Measurements from ENCODE around the gene AQP12A. TPM values are rescaled to one million over a fixed set of nuclear protein-coding genes. Genes with fewer than 3 reads are reported as not detected.

AQP12A gene
- total RNA-seq, 2 experiments from 2014 or later: not detected

DNA sequence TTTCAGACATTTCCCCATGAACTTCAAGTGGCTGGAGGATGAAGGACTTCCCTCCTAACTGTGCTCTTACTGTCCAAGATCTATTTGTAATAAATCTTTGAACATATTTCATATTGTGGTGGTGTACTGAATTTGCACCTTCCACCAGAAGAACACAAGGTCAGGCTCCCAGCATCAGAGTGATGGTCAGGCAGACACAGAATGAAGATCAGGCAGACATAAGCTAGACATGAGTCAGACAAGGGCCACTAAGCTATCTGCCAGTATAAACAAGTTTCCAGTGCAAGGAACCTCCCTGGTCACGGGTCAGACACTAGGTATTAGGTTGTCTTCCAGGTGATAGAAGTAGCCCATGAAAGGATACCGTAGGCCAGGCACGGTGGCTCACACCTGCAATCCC is 29.0 kb upstream of the AQP12A start:
- H3K9me3 Mint-ChIP-seq: peaks cover 4% of the 10 kb centered on the region
- TF ChIP-seq, protein P1, sequence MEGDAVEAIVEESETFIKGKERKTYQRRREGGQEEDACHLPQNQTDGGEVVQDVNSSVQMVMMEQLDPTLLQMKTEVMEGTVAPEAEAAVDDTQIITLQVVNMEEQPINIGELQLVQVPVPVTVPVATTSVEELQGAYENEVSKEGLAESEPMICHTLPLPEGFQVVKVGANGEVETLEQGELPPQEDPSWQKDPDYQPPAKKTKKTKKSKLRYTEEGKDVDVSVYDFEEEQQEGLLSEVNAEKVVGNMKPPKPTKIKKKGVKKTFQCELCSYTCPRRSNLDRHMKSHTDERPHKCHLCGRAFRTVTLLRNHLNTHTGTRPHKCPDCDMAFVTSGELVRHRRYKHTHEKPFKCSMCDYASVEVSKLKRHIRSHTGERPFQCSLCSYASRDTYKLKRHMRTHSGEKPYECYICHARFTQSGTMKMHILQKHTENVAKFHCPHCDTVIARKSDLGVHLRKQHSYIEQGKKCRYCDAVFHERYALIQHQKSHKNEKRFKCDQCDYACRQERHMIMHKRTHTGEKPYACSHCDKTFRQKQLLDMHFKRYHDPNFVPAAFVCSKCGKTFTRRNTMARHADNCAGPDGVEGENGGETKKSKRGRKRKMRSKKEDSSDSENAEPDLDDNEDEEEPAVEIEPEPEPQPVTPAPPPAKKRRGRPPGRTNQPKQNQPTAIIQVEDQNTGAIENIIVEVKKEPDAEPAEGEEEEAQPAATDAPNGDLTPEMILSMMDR (IDR thresholded peaks at IDR 0.05): no peak
- no peak overlapping the region for H3K27ac Mint-ChIP-seq
- H3K27me3 Mint-ChIP-seq: peaks cover 19% of the 10 kb centered on the region
- ChIA-PET POLR2A (no interaction called here), CTCF (no interaction called here)
- no peak overlapping the region for H3K4me3 Mint-ChIP-seq
- H3K36me3 Mint-ChIP-seq (ENCODE audit: low read depth): no peaks in the 10 kb centered on the region
- ATAC-seq (no peak), DNase-seq (no peak)
- no peaks in the 10 kb centered on the region for H3K4me1 Mint-ChIP-seq (ENCODE audit: low read depth)
- intact Hi-C loops (cut with micrococcal nuclease): no loop called here

- Mint-ChIP-seq H3K4me1 (ENCODE audit: low read depth) (no peaks in the 10 kb centered on the region), H3K27me3 (peaks cover 21% of the 10 kb centered on the region), H3K27ac (no peak overlapping the region), H3K9me3 (peaks cover 4% of the 10 kb centered on the region), H3K4me3 (no peak overlapping the region), H3K36me3 (ENCODE audit: low read depth) (no peaks in the 10 kb centered on the region)
- POLR2A ChIA-PET: interaction anchor here (0.6 kb wide), 1 partner anchor 343 kb away, joined by 3 read pairs; no protein-coding TSS in a partner anchor
- TF ChIP-seq, protein P1 (IDR thresholded peaks at IDR 0.05): no peak
- CTCF ChIA-PET: interaction anchor here (0.9 to 1.0 kb wide), 2 partner anchors 11 to 150 kb away, joined by 4 read pairs; no protein-coding TSS in a partner anchor
- intact Hi-C loops (cut with micrococcal nuclease): no loop called here
- ATAC-seq (no peak), DNase-seq (no peak)
Measured at GRCh38 chr2:240663546-240664190, 28.0 kb upstream of the AQP12A start.

- no peak for ATAC-seq
- no peak for DNase-seq
- peaks cover 4% of the 10 kb centered on the region for H3K9me3 Mint-ChIP-seq
- POLR2A ChIA-PET: no interaction called here
- H3K36me3 Mint-ChIP-seq (ENCODE audit: low read depth): no peaks in the 10 kb centered on the region
- peaks cover 18% of the 10 kb centered on the region for H3K27me3 Mint-ChIP-seq
- TF ChIP-seq, protein P1 (IDR thresholded peaks at IDR 0.05): no peak
- CTCF ChIA-PET: no interaction called here
- H3K4me1 Mint-ChIP-seq (ENCODE audit: low read depth): no peaks in the 10 kb centered on the region
- intact Hi-C loops (cut with micrococcal nuclease): no loop called here
- no peak overlapping the region for H3K4me3 Mint-ChIP-seq
- no peak overlapping the region for H3K27ac Mint-ChIP-seq
Measured at GRCh38 chr2:240664622-240665021, 27.0 kb upstream of the AQP12A start.

GRCh38 chr2:240670402-240670801 is 21.3 kb upstream of the AQP12A start:
- Mint-ChIP-seq H3K27ac (no peak overlapping the region), H3K4me3 (no peak overlapping the region), H3K36me3 (ENCODE audit: low read depth) (no peaks in the 10 kb centered on the region), H3K9me3 (no peaks in the 10 kb centered on the region), H3K27me3 (peaks cover 23% of the 10 kb centered on the region), H3K4me1 (ENCODE audit: low read depth) (no peaks in the 10 kb centered on the region)
- ChIA-PET CTCF (interaction anchor here (1.5 kb wide), 1 partner anchor 74 kb away, joined by 3 read pairs; no protein-coding TSS in a partner anchor), POLR2A (no interaction called here)
- intact Hi-C loops (cut with micrococcal nuclease): no loop called here
- no peak for ATAC-seq
- TF ChIP-seq, protein P1 (IDR thresholded peaks at IDR 0.05): no peak
- no peak for DNase-seq

- Mint-ChIP-seq H3K9me3 (no peaks in the 10 kb centered on the region), H3K4me1 (ENCODE audit: low read depth) (no peaks in the 10 kb centered on the region), H3K36me3 (ENCODE audit: low read depth) (no peaks in the 10 kb centered on the region), H3K27ac (no peak overlapping the region), H3K4me3 (no peak overlapping the region), H3K27me3 (peaks cover 21% of the 10 kb centered on the region)
- no peak for DNase-seq
- POLR2A ChIA-PET: no interaction called here
- no peak for ATAC-seq
- CTCF ChIA-PET: interaction anchor here (1.5 kb wide), 1 partner anchor 75 kb away, joined by 3 read pairs; no protein-coding TSS in a partner anchor
- TF ChIP-seq, protein P1 (IDR thresholded peaks at IDR 0.05): no peak
- intact Hi-C loops (cut with micrococcal nuclease): no loop called here
Measured at GRCh38 chr2:240670950-240671349, 20.7 kb upstream of the AQP12A start.
